ENCODE measurements around the gene UAP1L1.
"Not testable (repeated sequence)": the region's sequence is repeated elsewhere in the genome, so short reads cannot be mapped to it uniquely, and the experiment has no call there.

Gene UAP1L1

DNA sequence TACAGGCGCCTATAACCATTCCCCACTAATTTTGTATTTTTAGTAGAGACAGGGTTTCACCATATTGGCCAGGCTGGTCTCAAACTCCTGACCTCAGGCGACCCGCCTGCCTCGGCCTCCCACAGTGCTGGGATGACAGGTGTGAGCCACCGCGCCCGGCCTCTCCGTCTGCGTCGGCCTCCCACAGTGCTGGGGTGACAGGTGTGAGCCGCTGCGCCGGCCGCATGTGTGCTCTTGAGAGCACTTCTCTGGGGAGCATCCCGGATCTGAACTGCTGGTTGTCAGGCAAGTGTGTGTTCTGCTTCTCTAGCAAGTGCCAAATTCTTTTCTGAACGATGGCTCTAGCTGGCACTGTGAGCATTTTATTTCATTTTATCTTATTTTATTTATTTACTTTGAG is 19.8 kb upstream of the UAP1L1 start:
- no peak for DNase-seq

DNA sequence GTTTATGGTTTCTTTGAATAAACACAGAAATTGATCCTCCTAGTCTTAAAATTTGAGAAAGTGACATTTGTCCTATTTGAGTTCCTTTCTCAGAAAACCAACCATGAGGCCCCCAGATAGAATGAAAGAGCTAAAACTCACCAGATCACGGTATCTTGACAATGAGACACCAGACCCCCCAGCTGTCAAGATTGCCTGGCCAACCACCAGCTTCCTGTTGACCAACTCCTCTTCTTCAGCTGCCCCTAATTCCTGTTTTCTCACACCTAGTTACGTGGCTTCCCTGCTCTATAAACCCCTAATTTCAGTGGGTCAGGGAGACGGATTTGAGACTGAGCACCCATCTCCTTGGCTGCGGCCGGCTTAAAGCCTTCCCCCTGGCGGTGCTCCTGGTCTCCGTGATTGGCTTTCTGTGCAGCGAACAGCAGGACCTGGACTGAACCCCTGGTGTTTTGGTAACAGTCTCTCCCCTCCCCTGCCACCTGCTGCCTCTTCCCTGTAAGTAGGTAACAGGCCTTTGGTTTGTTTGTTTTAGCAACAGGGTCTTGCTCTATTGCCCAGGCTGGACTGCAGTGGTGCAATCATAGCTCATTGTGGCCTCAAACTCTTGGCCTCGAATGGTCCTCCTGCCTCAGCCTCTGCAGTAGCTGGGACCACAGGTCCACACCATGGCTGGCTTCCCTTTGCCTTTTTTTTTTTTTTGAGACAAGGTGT is 18.6 kb upstream of the UAP1L1 start:
- no peak for DNase-seq

DNA sequence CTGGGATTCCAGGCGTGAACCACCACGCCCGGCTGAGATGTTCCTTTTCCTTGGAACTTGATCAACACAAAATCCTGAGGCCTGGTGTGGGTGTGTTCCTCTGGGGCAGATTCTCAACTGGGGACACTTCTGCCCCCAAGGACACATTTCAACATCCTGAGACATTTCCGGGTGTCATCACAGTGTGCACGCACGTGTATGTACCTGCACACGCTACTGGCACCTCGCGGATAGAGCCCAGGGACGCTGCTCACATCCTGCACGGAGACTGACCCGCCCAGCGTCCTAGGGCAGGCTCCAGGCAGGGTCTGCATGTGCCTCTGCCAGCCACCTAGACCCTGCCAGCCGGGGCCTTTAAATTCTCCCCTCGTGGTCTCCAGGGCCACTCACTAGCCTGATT is 14.9 kb upstream of the UAP1L1 start:
- no peak for DNase-seq

DNA sequence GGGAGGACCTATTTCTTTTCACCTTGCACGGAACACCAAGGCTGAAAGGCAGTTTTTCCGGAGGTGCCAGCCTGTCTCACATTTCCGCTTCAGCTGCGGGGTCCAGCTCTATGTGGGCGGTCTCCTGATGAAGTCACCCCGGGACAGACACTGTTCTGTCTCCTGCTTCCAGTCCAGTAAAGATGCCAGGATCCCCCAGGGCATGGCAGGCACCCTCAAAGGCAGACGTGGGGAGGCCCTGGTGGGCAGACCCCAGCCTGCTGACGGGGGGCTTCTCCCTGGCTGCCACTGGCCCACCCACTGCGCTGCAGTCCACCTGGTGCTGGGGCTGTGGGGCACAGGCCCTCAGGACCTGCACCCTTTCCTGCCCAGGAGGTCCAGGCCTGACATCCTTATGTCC is 14.5 kb upstream of the UAP1L1 start:
- DNase-seq = not testable (repeated sequence)

DNA sequence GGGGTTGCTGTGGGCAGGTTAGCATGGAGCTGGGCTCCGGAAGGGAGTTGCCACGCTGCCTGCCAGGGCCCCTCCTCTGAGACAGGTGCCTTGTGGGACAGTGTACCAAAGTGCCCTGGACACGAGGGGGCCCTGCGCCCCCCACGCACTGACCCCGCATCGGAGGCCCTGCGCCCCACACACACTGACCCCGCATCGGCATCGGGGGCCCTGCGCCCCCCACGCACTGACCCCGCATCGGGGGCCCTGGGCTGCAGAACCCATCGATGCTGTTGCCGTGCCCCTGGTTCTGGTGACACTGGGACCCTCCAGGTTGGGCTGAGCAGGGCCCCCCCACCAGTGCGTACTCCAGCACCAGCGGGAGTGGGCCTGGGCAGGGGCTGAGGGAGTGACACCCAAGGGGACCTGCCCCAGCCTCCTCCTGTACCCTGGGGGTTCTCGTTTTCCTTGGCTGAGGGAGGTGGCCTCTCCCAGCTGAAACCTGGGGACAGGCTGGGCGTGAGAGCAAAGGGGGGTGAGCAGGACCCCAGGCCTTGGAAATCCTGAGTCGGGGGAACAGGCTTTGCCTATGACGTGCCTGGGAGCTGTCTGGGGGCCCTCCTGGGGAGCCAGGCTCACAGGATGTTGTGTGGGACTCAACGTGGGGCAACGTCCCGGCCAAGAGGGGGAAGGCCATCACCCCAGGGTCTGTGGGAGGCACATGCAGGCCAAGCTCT is 13.8 kb upstream of the UAP1L1 start:
- DNase-seq = no peak

DNA sequence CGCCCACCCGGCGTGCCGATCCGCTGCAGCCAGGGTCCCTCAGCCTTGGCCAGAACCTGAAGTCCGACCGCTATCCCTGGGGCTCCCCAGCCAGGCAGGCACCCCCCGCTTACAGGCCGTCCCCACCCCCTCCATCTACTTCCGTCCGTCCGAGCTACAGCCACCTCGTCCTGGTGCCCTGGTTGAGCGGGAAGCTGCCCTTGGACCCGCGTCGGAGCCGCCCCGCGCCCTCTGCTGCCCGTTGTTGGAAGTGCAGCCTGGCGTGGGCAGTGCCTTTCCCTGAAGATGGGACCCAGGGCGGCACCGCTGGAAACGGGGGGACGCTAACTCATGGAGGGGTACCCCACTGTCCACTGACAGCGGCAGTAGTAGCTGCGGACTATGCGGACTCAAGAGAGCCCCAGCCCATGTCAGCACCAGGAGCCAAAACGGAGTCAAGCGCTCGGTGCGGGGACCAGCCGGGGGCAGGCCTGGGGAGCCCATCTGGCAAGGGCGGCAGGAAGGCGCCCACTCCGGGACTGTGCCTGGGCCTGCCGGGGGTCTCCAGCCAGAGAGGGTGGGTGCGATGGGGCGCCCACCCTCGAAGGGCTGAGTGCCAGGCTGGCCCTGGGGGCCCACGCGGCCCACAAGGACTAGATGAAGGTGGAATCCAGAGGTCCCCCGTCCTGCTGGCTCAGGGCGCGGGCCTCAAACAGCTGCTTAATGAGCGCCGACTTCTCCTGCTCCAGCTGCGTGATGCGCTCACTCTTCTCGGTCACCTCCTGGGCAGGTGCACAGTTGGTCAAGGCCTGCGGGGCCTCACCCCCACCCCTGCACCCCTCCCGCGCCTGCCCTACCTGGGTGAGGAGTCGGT is 13.1 kb upstream of the UAP1L1 start:
- DNase-seq = peak; percentile 45

DNA sequence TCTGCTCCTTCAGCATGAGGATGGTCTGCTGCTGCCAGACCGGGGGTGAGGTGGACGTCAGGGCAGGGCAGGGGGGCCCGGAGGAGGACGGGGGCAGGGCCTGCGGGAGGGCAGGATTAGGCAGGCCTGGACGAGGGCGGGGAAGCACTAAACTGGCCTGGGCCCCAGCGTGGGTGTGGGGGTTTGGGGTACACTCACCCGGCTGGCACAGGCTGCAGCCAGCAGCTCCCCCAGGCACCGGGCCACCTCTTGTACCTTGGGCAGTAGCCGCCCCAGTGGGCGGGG is 12.5 kb upstream of the UAP1L1 start:
- DNase-seq = no peak

DNA sequence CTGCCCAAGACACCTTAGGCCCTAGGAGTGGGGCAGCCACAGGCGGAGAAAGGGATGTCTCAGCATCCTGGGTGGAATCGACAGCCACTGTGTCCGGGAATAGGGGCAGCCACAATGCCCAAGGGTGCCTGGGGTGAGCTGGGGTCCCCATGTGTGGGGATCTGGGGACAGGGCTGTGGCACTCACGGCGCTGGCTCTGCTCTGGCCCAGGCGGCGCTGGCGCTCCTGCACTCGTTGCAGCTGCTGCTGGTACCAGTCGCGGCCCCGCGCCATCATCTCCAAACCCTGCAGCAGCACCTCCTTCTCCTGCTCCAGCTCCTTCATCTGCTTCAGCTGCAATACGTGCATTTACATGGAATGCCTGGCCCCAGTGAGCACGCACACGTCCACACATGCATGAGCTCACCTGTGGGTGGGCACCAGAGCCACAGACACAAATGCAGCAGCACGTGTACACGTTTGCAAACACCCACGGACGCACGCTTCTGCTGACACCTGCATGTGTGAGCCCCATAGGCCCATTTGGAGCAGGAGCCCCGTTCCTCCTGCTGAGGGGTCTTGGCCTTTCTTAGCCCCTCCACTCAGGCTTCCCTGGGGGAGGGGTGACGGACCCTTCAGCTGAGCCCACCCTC is 11.9 kb upstream of the UAP1L1 start:
- DNase-seq = no peak

DNA sequence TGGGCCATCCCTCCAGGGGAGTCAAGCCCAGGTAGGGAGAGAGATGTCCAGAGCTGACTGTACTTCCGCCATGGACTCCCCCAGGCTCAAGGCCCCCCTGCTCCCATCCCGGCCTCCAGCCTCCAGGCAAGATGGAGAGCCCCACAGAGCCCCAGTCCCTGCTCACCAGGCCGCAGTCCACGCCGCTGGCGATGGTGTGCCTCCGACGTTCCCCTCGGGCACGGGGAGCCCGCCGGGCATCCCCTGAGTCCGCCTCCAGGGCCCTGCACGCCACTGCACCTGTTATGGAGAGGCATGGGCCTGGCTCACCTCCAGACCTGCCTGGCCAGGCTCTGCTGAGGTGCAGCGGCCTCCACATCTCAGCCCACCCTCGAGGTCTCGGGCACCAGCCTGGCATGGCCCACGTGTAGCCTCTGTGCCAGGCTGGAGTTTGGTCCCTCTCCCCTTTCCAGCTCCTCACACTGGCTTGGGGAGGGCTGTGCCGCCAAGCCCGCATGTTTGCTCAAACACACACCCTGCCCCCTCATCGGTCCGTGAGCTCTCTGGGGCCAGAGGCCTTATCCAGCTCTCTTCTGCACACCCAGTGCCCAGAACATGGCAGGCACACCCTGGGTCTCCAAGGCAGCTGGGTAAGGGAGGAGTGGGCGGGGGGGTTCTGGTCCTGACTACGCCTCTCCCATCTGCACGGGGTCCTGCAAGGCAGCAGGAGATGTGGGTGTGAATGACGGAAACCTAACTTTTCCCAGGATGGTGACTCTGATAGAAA is 11.0 kb upstream of the UAP1L1 start:
- DNase-seq = no peak

DNA sequence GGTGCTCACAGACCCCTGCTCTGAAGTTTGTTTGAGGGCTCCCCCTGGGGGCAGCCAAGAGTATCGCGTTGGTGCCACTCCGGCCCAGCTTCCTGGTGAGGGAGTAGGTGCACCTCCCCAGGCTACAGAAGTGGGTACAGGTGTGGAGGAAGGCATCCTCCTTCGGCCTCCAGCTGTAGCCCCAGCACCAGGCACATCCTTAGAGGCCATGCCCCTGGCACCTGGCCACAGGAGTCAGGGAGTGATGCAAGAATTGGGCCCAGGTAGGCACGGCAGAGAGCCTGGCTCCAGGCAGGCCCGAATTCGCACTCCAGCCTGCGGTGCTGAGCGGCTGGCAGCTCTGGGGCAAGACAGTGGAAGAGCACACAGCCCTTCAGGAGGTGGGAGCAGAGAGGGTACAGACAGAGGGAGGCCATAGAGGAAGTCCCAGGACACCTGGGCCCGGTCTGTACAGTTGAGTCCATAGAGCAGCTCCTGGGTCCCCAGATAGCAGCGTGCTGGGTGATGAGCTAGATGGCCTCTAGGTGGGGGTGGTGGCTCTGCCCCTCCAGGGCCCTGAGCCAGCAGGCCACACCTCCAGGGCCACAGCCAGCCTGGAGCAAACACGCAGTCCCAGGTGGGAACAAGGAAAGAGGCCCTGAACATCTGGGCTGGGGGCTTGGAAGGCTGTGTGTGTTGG is 9.3 kb upstream of the UAP1L1 start:
- peak; percentile 87 for DNase-seq

DNA sequence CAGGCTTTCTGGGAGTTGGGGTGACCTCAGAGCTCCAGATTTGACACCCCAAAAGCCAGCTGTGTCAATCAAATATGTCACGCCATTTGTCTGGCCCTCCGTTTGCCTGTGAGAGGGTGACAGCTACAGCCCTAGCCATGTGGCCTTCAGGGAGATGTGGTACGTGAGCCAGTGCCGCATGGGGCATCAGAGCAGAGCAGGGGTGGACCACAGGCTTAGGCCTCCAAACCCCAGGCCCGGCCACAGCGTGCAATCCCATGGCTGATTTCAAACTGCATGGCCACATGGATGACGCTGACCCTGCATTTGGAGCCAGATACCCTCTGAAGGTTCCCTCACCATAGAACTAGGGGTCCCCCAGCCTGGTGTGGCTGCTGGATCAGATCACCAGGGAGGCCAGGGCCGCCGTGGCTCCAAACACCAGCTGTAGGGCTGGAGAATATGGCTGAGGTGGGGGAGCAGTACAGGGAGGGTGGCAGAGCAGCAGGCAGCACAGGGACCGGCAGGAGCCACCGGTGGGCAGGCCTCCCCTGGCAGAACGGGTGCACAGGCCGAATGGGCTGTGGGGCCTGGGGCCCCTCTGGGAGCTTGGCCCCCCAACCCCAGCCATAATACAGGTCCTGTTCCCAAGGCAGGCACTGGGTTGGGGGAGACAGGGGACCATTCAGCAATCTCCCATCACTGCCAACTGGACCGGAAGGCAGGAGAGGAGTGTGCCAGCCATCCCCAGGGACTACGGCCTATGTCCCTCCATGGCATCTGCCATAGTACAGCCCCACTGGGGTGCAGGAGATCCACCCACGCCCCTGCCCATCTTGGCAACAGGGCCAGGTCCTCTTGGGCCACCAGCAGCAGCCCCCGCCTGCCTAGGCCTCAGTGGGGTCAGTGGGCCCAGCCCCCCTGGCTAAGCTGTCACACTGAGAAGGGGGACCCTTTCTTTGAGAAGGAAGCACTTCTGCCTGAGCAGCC is 8.5 kb upstream of the UAP1L1 start:
- no peak for DNase-seq

DNA sequence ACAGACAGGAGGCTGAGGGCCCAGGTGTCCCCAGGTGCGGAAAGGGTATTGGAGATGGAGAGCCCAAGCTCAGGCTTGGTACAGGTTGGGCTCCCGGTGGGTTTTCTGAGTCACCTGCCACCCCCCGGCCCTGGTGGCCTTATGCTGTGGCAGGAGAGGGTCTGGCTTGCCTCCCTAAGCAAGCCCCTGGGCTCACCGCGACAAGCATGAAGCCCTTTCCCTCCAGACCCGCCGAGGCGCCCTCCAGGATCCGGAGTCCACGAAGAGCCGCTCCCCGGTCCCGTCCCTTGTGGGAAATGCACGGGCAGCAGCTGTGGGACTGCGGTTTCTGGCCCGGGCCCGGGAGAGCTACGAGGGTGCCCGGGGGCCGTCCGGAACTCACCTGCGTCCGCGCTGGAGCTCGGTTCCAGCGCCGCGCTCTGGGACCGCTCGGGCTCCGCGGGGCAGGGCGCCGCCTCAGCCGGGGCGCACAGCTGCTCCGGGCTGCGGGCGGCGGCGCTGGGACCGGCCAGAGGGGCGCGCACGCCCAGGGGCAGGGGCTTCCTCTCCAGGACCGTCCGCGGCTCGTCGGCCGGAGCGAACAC is 7.7 kb upstream of the UAP1L1 start:
- DNase-seq = no peak

DNA sequence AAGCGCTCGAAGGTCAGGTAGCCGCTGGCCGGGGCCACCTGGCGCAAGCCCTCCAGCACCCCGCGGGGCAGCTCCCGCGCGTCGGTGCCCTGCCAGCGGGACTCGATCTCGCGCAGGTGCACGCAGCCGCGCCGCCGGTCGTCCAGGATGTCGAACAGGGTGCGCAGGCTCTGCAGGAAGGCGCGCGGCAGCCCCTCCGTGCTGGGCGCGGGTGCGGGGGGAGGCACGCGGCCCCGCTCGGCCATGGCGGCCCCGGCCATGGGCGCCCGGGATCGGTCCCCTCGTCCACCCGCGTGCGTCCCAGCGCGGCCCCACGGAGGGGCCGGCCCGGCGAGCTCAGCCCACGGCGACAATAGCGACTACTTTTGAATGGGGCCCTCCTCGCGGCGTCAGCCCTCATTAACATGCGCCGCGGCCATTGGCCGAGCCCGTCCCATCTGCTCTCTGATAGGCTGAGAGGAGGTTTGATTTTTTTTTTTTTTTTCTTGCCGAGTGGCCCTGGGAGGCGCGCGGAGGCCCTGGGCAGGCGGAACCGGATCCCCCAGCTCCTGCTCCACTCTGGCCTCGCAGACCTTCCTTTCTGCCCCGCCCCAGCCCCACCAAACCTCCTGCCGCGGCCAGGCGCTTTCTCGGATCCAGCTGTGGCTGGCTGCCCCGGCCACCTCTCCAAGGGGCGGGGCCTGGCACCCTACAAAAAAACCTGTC is 7.0 kb upstream of the UAP1L1 start, which contains the start of gene SAPCD2:
Gene SAPCD2, minus strand, starts transcription at position 357 of the 705 bp plus-strand sequence. Its CDS starts 97 bp downstream, at position 260.
- DNase-seq = peak; percentile 81

DNA sequence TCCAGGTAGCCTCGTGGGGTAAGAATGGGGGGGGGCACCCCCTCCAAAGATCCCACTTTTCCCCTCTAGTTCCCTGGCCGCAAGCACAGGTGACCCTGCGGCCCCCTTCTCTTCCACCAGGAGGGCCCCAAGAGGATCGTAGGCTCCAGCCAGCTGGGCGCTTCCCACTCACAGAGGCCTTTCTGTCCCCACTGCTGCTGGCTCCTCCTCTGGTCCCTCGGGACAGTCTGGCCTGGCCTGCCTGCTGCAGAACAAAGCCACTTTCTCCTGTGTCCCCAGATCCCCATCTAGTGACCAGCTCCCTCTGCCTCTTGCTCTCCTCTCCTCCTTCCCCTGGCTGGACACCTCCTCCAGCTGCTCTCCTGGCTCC is 6.4 kb upstream of the UAP1L1 start:
- no peak for DNase-seq

DNA sequence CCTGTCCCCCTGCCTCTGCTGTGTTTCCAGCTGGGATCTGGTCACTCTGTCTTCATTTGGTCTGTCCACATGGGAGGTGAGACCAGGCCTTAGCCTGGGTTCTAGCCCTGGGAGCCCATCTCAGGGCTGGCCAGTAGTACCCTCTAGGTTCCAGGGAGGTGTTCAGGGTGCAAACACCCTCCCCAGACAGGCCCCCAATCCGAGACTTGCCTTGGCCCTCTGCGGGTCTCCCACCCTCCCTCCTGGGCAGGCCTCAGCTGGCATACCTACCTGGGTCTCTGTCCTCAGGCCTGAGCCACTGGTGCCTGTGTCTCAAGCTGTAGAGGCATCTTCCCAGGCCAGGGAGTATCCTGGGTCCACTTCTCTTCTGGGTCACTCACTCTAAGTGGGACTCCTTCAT is 6.0 kb upstream of the UAP1L1 start:
- DNase-seq = no peak

DNA sequence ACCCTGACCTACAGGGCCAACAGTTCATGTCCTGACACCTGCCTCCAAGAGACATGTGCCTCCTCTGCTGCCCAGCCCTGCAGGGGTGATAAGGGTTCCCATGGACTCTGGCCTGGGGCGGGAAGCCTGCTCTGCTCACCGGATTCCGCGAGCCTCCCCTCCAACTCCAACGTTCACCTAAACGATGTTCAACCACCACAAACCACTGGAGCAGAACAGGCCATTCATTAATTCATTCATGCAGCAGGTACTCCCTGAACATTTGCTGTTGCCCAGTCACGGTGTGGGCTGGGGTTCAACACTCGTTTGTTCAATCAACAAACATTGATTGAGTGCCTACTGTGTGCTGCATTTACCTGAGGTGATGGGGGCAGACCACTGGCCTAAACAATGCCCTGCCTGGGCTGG is 3.3 kb upstream of the UAP1L1 start:
- DNase-seq = no peak

DNA sequence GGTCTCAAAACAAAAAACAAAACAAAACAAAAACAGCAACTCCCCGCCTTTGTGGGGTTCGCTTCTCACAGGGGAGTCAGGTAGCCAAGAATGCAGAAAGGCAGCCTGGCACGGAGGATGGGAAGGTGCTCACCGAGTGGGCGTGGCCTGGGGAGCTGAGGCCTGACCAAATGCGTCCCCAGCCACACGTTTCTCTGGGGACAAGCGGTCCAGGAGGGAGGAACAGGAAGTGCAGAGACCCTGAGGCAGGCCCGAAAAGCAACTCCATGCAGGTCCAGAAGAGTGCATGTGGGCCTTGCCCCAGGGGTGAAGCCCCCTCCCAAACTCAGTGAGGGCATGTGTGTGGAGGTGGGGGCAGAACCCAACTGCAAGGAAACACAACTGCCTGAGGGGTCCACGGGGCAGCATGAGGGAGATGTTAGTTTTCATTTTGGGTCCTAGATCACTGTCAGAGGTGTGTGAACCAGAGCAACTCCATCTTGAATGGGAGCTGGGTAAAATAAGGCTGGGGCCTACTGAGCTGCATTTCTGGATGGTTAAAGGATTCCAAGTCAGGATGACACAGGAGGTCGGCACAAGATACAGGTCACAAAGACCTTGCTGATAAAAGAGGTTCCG is 2.6 kb upstream of the UAP1L1 start:
- DNase-seq = no peak

DNA sequence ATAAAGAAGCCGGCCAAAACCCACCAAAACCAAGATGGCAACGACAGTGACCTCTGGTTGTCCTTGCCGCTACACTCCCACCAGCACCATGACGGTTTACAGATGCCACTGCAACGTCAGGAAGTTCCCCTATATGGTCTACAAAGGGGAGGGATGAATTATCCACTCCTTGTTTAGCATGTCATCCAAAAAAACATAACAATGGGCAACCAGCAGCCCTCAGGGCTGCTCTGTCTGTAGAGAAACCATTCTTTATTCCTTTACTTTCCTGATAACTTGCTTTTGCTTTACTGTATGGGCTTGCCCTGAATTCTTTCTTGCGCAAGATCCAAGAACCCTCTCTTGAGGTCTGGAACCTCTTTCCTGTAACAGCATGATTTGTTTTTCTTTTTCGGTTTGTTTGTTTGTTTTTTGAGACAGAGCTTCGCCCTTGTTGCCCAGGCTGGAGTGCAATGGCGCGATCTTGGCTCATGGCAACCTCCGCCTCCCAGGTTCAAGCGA is 2.0 kb upstream of the UAP1L1 start:
- DNase-seq = no peak

DNA sequence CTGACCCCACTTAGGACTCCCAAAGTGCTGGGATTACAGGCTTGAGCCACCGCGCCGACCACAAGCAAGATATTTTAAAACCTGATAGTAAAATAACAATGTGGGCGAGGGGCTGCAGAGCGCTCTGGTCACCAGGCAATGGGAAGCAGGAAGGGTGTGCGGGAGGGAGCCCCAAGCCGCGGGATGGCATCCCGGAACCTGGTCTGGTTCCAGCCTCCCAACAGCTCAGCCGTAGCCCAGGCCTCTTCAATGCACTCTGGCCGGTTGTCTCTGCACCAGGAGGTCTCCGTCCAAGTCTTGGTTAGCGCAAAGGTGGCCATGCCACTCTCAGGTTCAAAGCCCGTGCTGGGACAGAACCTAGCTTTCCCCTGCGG is 694 bp upstream of the UAP1L1 start:
- DNase-seq = no peak

Data from CD4-positive, alpha-beta T cell treated with Interleukin-4 for 4 hours (primary cell).